Activated CD8-positive, alpha-beta memory T cell treated with anti-CD3 and anti-CD28 coated beads, Interleukin-2, amount 50 U/mL, for 4 hours (primary cell): Measurements from ENCODE around the gene POLA2.
"Not testable (repeated sequence)": the region's sequence is repeated elsewhere in the genome, so short reads cannot be mapped to it uniquely, and the experiment has no call there.

Experiments used
- DNase-seq: peaks from one replicate; pipeline ENCODE4 v3.0.0-alpha.2; 2020

The POLA2 gene

GRCh38 chr11:65243797-65244196 is 18.0 kb upstream of the POLA2 start:
- DNase-seq, result no peak

GRCh38 chr11:65245046-65245445 is 16.7 kb upstream of the POLA2 start:
- not testable (repeated sequence) for DNase-seq

- DNase-seq, result no peak
These were observed 15.3 kb upstream of the POLA2 start for GRCh38 chr11:65246506-65246905.

- DNase-seq, result not testable (repeated sequence)
These were observed 13.5 kb upstream of the POLA2 start for GRCh38 chr11:65248184-65248710.

GRCh38 chr11:65251476-65251875 is 10.3 kb upstream of the POLA2 start:
- no peak for DNase-seq

- no peak for DNase-seq
These were observed 7.0 kb upstream of the POLA2 start for GRCh38 chr11:65254724-65255123.

- no peak for DNase-seq
These were observed 2.8 kb upstream of the POLA2 start for GRCh38 chr11:65258988-65259387.

- DNase-seq, result no peak
These were observed 1.5 kb upstream of the POLA2 start for GRCh38 chr11:65260302-65260701.

- DNase-seq, result no peak
These were observed 789 bp upstream of the POLA2 start for GRCh38 chr11:65260756-65261590.

GRCh38 chr11:65262381-65262680 is 569 bp downstream of the POLA2 start:
- DNase-seq, result no peak

- no peak for DNase-seq
These were observed 1.0 kb downstream of the POLA2 start for GRCh38 chr11:65262776-65263175.

- DNase-seq, result not testable (repeated sequence)
These were observed 3.0 kb downstream of the POLA2 start for GRCh38 chr11:65264747-65265146.

GRCh38 chr11:65266210-65266609 is 4.4 kb downstream of the POLA2 start:
- no peak for DNase-seq

- no peak for DNase-seq
These were observed 13.2 kb downstream of the POLA2 start for GRCh38 chr11:65274735-65275682.

GRCh38 chr11:65275906-65276305 is 14.1 kb downstream of the POLA2 start:
- no peak for DNase-seq

- DNase-seq, result no peak
These were observed 16.0 kb downstream of the POLA2 start for GRCh38 chr11:65277631-65278277.

- DNase-seq, result no peak
These were observed 16.6 kb downstream of the POLA2 start for GRCh38 chr11:65278356-65278755.

GRCh38 chr11:65279279-65279678 is 17.5 kb downstream of the POLA2 start:
- no peak for DNase-seq

GRCh38 chr11:65279741-65280440 is 18.1 kb downstream of the POLA2 start:
- no peak for DNase-seq

GRCh38 chr11:65280646-65281045 is 18.9 kb downstream of the POLA2 start:
- no peak for DNase-seq

- no peak for DNase-seq
These were observed 24.9 kb downstream of the POLA2 start for GRCh38 chr11:65286686-65287085.

GRCh38 chr11:65287601-65288000 is 25.8 kb downstream of the POLA2 start:
- no peak for DNase-seq
